GM12865 (cell line): ENCODE results near the gene MICAL3.

ENCODE experiments used
- DNase-seq: peaks from one replicate; pipeline ENCODE4 v3.0.0; 2010; ENCODE audit warnings: low read depth
- H3K4me3 ChIP-seq: 2 replicates; pipeline ENCODE4 v1.5.1; 2011; ENCODE audit warnings: mild to moderate bottlenecking, low read depth, low read length, control low read depth
- TF ChIP-seq, protein P1 (sequence below): IDR thresholded peaks from 2 replicates; pipeline ENCODE4 v1.5.1; 2011; ENCODE audit warnings: low read length, control low read depth, low read depth, inconsistent platforms; ENCODE audit not compliant: insufficient read depth; ENCODE audit errors: missing control alignments

The MICAL3 gene

DNA sequence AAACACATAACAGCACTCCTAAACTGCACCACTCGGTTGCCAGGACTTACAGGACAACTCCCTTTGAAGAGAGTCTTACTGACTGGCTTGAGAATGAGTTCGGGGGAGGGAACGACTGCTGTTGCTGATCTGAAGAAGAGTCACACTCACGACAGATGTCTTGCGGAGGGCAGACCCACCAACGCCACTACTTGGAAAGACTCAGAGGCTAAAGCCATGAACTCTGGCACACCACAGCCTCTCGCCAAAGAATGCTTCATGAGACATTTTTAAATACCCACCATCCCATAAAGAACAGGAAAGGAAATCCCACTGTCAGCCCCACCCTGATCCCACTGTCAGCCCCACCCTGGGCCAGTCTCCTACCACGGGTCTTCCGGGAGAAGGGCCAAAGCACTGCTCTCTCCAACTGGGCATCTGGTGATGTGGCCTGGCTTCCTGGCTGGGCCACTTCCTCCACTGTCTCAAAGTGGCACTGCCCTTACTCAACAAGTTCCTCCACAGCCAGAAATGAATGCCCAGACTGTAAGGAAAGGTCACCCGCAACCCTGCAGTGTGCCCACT, 73.6 kb downstream of the MICAL3 start:
- DNase-seq: no peak
- no peak overlapping the region for H3K4me3 ChIP-seq
- TF ChIP-seq, protein P1, sequence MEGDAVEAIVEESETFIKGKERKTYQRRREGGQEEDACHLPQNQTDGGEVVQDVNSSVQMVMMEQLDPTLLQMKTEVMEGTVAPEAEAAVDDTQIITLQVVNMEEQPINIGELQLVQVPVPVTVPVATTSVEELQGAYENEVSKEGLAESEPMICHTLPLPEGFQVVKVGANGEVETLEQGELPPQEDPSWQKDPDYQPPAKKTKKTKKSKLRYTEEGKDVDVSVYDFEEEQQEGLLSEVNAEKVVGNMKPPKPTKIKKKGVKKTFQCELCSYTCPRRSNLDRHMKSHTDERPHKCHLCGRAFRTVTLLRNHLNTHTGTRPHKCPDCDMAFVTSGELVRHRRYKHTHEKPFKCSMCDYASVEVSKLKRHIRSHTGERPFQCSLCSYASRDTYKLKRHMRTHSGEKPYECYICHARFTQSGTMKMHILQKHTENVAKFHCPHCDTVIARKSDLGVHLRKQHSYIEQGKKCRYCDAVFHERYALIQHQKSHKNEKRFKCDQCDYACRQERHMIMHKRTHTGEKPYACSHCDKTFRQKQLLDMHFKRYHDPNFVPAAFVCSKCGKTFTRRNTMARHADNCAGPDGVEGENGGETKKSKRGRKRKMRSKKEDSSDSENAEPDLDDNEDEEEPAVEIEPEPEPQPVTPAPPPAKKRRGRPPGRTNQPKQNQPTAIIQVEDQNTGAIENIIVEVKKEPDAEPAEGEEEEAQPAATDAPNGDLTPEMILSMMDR: no peak

DNA sequence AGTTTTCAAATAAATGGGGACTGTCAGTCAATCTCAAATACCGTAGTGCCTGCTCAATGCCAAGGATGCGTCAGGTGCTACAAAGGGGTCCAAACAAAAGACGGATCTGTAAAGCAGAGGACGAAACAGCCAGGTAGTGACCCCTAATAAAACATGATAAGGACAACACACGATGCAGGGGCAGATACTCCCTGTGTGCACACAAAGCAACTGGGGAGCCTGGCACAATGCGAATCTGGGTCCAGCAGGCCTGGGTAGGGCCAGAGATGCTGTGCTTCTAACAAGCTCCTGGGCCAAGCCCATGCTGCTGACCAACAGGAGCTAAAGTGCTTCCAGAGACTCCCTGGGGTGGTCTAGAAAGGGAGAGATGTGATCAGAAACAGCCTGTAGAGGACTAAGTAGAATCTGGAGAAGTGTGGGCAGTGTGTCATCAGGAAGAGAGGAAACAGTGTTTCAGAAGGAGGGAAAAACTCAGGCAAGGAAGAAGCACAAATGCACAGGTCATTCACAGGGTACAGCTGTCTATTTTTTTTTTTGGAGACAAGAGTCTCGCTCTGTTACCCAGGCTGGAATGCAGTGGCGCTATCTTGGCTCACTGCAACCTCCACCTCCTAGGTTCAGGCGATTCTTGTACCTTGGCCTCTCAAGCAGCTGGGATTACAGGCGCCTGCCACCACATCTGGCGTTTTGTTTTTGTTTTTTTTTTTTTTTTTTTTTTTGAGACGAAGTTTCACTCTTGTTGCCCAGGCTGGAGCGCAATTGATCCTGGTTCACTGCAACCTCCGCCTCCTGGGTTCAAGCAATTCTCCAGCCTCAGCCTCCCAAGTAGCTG, 74.5 kb downstream of the MICAL3 start:
- TF ChIP-seq, protein P1: no peak
- DNase-seq: no peak
- no peak overlapping the region for H3K4me3 ChIP-seq

DNA sequence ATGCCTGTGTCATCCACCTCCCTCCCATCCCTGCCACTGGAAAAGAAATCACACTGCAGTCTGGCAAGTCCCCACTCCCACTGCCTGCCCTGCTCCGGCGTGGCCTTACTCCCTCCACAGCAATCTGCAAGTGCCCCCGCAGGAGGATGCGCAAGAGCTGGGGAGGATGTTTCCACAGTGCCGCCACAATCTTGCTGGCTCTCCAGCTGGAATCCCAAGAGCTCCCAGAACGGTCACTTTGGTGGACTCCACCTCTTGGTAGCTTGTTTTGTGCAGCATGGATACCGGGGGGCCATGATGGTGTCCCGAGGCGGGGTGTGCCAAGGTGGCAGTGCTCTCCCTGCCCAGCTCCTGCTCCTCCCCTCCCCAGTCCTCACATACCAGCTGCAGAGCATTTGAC, 76.3 kb downstream of the MICAL3 start:
- DNase-seq: no peak
- TF ChIP-seq, protein P1: no peak
- no peak overlapping the region for H3K4me3 ChIP-seq

DNA sequence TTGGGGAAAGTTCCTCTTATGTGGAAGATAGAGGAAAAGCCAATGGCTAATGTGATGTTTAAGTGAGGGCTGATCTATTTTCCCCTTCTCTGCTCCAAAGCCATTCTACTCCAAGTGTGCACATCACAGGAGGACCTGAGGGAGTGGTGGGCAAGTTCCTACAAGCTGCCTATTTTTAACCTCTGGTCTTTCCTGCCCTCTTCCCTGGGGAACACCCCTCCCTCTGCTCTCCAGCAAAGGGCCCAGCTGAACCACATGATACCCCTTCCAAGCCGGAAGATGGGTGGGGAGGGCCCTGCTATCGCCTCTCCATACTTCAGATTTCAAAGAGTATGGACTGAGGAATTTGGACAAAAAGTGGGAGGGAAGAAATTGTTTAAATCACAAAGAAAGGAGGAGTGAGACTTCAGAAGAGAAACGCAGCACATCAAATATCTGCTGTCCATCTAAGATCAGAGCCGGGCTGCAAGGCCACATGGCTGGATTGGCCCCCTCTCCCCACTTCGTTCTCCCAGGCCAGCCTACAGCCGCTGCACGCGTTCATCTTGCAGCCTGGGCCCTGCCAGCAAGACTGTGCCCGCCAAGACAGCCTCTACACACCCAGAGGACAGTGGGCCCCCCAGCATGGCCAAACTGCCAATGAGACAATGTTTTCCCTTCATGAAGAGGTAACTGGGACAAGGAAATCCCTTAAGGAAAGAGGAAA, 77.5 kb downstream of the MICAL3 start:
- TF ChIP-seq, protein P1: no peak
- no peak overlapping the region for H3K4me3 ChIP-seq
- no peak for DNase-seq

DNA sequence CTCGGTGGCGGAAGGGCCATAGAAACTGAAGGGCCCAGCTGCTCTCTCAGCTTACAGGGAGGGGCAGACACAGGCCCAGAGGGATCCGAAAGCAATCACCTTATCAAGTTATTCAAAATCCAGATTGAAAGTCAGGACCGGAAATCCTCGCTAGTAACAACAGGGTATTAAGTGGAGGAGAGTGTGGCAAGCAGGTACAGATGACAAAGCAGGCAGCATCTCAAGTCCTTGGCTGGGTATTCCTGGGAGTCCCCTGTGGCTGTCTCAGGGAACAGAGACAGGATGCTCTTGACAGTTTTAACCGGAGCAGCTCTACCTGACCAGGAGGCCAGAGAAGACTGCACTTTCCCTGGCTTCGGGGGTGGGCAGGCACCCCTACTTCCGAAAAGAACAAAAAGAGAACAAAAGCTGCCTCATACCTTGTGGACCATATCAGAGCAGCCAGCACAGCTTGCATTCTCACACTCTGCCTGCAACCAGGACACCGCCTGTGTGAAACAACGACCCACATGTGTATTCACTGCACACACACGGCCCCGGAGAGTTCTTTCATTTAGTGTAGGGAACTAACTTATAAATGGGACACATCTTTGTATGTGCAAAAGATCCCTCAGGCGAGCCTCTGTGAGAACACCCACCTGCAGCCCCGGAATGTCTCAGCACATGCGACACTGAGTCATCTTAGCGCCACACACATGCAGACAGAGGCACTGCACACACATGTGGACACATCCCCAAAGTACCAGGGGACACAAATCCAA, 78.3 kb downstream of the MICAL3 start:
- TF ChIP-seq, protein P1: peak; percentile 18
- no peak overlapping the region for H3K4me3 ChIP-seq
- DNase-seq: peak; percentile 65

DNA sequence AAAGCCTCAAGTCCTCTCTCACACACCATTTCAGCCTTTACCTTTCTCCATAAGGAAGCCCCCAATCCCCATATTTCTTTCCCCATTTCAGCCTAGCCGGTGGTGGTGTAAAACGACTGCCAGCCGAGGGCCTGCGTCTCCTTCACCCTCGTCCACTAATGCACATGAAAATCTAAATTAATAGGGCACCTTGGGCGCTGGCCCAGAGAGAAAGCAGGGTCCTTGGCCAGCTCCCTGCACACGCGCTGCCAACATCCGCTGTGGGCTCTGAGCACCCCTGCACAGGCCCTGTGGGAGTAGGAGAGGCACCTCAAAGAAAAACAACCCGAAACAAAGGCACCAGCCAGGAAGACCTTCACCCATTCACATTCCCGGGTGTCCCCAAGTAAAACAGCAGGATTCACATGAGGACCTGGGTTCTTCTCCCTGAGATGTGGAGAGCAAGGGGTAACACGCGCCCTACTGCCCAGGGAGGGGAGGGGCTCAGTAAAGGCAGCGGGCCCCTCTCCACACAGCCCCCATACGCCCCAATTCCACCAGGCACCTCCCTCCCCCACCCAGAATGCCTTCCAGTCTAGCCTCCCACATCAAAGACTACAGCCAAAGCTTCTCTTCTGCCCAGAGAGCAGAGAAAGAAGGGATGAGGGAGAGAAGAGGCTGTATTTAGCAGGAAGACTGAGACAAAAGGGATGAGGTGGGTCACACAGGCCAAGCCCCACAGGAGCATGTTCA, 79.0 kb downstream of the MICAL3 start:
- no peak overlapping the region for H3K4me3 ChIP-seq
- DNase-seq: no peak

More for the DNA sequence above, 79.0 kb downstream of the MICAL3 start:
- TF ChIP-seq, protein P1: no peak
